Measurements from ENCODE around the gene FRG2C. TPM values are rescaled to one million over a fixed set of nuclear protein-coding genes. Genes with fewer than 3 reads are reported as not detected.
A peak's percentile ranks its signal among the peaks of the same experiment; 100 is the strongest.
"Not testable (repeated sequence)": the region's sequence is repeated elsewhere in the genome, so short reads cannot be mapped to it uniquely, and the experiment has no call there.

FRG2C gene
- total RNA-seq (not detected), polyA plus RNA-seq (not detected)
- long read RNA-seq, donor 1 = 0 reads
- long read RNA-seq, donor 2 = 0 reads

DNA sequence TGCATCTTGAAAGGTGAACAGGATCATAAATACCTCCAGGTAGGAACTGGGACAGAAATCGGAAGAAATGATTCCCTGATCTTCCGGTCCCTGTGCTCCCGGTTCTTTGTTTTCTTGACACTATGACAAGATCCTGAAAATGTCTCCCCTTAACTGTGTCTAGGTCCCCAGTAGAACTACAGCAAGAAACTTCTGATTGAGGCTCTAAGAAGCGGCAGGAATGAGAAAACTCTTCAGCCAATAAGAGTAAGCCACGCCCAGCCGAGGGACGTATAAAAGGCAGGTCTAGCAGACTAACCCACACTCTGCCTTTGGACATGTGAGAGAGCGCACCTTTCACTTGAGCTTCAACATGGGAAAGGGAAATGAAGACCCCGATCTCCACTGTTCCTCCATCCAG is at the start of gene FRG2C:
Gene FRG2C (plus strand): TSS at position 301 of the 400 bp plus-strand sequence. CDS start 52 bp downstream, at position 353.
- WGBS, 5 donors = 73 to 78% (median 75%) methylated on average over 8 to 9 of the region's 9 CpGs
- intact Hi-C loops (cut with DNase I; ENCODE audit: low total_unique reads) = not testable (repeated sequence)

DNA sequence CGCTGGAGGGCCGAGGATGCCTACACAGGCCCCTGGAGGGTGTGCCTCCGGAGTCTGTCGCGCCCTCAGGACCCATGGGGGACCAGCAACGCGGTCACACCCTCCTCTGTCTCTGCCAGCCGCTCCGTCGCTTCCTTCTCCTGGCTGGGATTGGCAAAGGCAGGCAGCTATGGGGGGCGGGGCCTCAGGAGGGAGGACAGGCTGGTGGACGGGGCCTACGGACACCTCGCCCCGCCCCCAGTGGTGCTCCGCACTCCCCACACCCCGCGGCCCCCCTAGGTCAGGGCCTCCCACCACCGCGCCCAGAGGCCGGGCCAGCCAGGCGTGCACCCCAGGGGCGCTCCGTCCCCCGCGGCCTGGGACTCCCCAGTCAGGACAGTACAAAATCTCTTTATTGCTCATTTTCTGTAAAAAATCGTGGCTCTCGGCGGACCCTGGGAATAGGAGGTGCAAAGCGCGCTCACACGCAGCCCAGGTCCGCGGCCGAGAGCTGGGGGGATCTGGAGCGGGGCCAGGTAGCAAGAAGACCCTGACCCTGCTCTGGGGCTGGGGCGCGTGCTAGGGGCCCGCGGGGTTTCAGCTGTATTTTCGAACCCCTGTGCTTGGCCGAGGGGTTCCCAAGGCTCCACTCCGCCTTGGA is 45.3 kb upstream of the FRG2C start:
- intact Hi-C loops (cut with DNase I; ENCODE audit: low total_unique reads); H3K36me3 ChIP-seq; H3K9me3 ChIP-seq: not testable (repeated sequence)
- TF ChIP-seq, protein P1, sequence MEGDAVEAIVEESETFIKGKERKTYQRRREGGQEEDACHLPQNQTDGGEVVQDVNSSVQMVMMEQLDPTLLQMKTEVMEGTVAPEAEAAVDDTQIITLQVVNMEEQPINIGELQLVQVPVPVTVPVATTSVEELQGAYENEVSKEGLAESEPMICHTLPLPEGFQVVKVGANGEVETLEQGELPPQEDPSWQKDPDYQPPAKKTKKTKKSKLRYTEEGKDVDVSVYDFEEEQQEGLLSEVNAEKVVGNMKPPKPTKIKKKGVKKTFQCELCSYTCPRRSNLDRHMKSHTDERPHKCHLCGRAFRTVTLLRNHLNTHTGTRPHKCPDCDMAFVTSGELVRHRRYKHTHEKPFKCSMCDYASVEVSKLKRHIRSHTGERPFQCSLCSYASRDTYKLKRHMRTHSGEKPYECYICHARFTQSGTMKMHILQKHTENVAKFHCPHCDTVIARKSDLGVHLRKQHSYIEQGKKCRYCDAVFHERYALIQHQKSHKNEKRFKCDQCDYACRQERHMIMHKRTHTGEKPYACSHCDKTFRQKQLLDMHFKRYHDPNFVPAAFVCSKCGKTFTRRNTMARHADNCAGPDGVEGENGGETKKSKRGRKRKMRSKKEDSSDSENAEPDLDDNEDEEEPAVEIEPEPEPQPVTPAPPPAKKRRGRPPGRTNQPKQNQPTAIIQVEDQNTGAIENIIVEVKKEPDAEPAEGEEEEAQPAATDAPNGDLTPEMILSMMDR (IDR thresholded peaks at IDR 0.05 in 8 of 11, conservative IDR thresholded peaks at IDR 0.05 in 3 of 11) = peak in 1 of 11 experiments; percentile 10
- peak overlapping the region; percentile 34 to 67 (median 36) for H3K4me3 ChIP-seq
- H3K27ac ChIP-seq = peak overlapping the region in 4 of 8 donors; percentile 13 to 45 (median 28)
- peaks cover 0 to 16% (median 0%) of the 10 kb centered on the region in 6 donors for H3K4me1 ChIP-seq
- peak; percentile 84 for DNase-seq
- H3K27me3 ChIP-seq (replicated peaks in 1 of 7) = peaks cover 0 to 42% (median 11%) of the 10 kb centered on the region in 7 donors
- 4 to 9% (median 8%) methylated on average over 31 to 43 of the region's 43 CpGs for WGBS, 5 donors

More for the DNA sequence above, at the start of gene FRG2C:
- peaks cover 0 to 15% (median 8%) of the 10 kb centered on the region in 6 donors for H3K4me1 ChIP-seq
- H3K4me3 ChIP-seq, H3K27ac ChIP-seq, H3K9me3 ChIP-seq, DNase-seq, H3K36me3 ChIP-seq: not testable (repeated sequence)
- peaks cover 0 to 85% (median 19%) of the 10 kb centered on the region in 7 donors for H3K27me3 ChIP-seq (replicated peaks in 1 of 7)

DNA sequence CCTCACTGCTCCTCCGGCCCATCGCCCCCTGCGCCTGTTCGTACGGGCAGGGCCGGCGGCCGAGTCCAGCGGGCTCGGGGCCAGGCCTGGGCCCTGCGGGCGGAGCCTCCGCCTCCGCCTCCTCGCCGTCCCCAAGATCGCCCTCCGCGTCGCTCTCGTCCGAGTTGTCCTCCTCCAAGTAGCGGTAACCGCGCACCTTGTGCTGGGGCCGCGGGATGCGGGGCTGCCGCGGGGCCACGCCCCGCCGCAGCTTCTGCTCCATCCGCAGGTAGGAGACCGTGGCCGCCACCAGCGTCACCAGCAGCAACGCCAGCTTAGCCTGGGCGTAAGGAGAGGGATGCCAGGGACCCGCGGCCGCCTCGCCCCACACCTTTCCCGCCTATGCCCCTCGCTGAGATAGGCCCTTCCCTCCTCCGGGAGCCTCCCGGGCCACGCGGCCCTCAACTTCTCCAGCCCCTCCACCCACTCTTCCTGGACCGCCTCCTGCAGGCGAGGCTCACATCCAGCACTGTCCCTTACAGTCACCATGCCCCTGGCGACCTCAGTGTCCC is 44.6 kb upstream of the FRG2C start:
- peaks cover 0 to 42% (median 11%) of the 10 kb centered on the region in 7 donors for H3K27me3 ChIP-seq (replicated peaks in 1 of 7)
- peak overlapping the region; percentile 34 to 67 (median 36) for H3K4me3 ChIP-seq
- H3K36me3 ChIP-seq; H3K9me3 ChIP-seq; DNase-seq; intact Hi-C loops (cut with DNase I; ENCODE audit: low total_unique reads): not testable (repeated sequence)
- 3 to 5% (median 4%) methylated on average over 11 to 52 of the region's 52 CpGs for WGBS, 5 donors
- H3K4me1 ChIP-seq = peaks cover 0 to 16% (median 0%) of the 10 kb centered on the region in 6 donors
- peak overlapping the region in 4 of 8 donors; percentile 13 to 45 (median 28) for H3K27ac ChIP-seq

DNA sequence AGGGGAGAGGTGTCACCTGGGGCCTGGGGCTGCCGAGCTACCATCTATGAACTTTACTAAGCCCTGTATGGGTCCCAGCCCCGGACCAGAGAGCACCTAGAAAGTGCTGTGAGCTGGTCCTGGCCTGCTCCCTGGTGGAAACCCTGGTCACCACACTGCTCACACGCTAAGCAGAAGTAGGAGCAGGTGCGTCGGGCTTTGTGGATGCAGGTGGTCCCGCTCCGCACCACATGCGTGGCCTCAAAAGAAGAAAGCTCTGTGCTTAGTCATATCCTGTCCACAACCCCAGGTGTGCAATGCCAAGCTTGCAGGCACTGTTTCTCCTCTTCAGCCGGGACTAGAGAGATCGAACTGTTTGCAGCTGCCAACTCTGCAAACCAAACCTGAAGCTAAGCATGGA is 42.4 kb upstream of the FRG2C start:
- WGBS, 5 donors = 31 to 47% (median 37%) methylated on average over 7 to 10 of the region's 10 CpGs
- intact Hi-C loops (cut with DNase I; ENCODE audit: low total_unique reads); H3K27ac ChIP-seq; DNase-seq; H3K4me3 ChIP-seq; H3K9me3 ChIP-seq; H3K36me3 ChIP-seq: not testable (repeated sequence)
- peaks cover 0 to 42% (median 11%) of the 10 kb centered on the region in 7 donors for H3K27me3 ChIP-seq (replicated peaks in 1 of 7)
- H3K4me1 ChIP-seq = peaks cover 0 to 16% (median 0%) of the 10 kb centered on the region in 6 donors

DNA sequence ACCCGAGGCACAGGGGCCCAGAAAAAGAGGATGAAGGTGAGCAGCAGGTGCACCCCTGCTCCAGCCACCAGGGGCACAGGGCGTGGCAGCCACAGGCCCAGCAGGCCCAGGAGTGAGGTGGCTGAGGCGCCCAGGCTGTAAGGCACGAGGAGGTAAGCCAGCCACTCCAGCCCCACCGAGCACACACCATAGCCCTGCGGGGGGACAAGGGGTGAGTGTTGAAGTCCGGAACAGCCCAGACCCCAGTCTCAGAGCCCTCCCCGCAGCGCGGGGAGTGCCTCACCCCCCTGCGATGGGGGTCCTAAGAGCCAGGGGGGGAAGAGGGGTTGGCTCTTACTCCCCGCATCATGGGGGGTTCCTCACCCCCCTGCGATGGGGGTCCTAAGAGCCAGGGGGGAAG is 40.5 kb upstream of the FRG2C start:
- H3K9me3 ChIP-seq; H3K4me3 ChIP-seq; H3K27ac ChIP-seq; intact Hi-C loops (cut with DNase I; ENCODE audit: low total_unique reads); DNase-seq; H3K36me3 ChIP-seq: not testable (repeated sequence)
- H3K4me1 ChIP-seq = peaks cover 0 to 14% (median 0%) of the 10 kb centered on the region in 6 donors
- H3K27me3 ChIP-seq (replicated peaks in 1 of 7) = peaks cover 0 to 33% (median 9%) of the 10 kb centered on the region in 7 donors
- WGBS, 5 donors = 76 to 93% (median 84%) methylated on average over 5 to 13 of the region's 13 CpGs

DNA sequence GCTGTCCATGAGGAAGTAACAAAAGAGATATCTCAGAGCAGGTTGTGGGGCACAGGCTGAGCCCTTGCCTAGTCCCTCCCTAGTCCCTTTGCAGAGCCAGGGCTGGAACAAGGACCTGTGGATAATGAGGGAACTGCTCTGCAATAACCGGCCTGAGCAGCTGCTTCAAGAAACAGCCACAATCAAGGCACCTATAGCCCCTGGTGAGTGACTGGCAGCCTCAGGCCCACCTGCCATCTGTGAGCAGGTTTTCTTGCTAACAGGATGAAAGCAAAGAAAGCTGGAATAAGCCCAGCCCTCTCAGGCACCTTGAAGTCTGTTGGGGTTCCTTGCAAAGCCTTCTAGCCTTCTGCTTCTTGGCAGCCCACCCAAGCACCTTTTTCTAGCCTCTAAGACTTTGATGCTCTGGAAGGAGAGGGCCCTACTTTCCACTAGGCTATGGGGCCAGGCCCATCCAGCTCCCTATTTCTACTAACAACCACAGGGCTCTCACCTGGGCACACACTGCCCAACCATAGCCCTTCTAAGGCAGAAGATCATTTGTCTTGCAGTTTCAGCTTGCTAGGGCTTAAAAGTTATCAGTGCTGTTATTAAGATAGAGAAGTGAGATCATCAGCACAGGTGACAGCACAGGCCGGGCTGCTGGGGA is 33.1 kb upstream of the FRG2C start:
- H3K36me3 ChIP-seq; H3K27ac ChIP-seq; intact Hi-C loops (cut with DNase I; ENCODE audit: low total_unique reads); H3K4me3 ChIP-seq; H3K9me3 ChIP-seq; H3K4me1 ChIP-seq; DNase-seq; H3K27me3 ChIP-seq (replicated peaks in 1 of 7): not testable (repeated sequence)
- 67 to 90% (median 77%) methylated on average over 2 of the region's 2 CpGs for WGBS, 5 donors
